GM19328 (cell line): ENCODE results near the gene ZBTB7C.

Experiments
- ATAC-seq: cut with Tn5 transposase; IDR thresholded peaks from one replicate; pipeline ENCODE4 v1.9.1; 2021; ENCODE audit warnings: mild to moderate bottlenecking, moderate library complexity; ENCODE audit not compliant: unreplicated experiment

ZBTB7C gene

DNA sequence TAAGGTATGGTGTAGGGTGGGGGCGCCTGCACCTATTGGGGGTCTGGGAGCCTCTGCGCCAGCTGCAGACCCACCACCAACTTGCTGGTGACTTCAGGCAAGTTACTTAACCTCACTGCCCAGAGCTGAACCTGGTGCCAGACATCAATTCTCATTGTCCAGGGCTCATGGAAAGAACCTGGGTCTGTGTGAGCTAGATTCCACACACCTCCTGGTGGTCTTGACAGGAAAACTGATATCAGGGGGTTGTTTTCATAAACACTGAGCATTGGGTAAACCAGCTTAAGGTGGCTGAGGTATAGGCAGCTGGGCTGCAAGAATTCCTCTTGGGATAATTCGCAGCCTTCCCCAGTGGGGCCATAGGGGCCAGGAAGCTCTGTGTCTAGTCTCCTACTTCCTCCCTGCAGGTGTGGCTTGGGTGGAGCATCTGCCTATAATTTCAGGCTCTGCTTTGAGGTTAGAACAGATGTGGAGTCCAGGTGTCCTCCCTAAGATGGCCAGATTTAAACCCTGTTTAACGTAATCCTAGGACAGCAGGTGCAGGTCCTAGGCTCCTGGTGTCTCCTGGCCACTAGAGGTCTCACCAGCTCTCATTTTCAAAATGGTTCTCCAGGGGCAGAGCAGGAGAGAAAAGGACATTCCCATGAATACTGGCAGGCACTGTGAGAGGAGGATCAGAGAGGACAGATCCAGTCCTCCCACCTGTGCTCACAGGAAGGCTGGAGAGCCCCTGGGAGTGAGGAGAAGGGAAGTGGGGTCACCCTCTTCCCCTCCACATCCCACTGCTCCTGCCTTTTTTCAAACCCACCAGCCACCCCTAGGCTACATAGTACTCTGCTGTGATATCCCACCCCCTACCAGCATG, 378.3 kb downstream of the ZBTB7C start:
- no peak for ATAC-seq

- ATAC-seq, result no peak
Measured at GRCh38 chr18:48029296-48029986, 379.7 kb downstream of the ZBTB7C start.

DNA sequence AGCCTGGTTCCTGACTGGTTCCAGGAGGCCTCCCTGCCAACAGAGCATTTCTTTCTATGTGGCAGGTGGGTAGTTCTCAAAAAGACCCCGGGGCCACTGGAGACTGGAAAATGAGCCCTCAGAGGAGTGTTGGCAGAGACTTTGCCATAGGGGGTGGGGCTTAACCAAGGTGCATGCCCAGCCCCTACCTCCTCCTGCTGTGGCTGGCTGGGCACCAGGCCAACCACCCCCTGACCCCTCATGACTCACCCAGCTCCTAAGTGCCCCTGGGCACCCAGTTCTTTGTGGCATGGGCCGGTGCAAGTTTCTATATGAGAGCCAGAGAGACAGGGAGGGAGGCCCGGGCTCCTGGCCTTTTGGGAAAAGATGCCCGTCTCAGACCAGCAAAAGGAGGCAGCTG, 380.5 kb downstream of the ZBTB7C start:
- no peak for ATAC-seq

- ATAC-seq, result no peak
Measured at GRCh38 chr18:48028081-48028480, 381.1 kb downstream of the ZBTB7C start.

- ATAC-seq, result no peak
Measured at GRCh38 chr18:48027401-48027963, 381.7 kb downstream of the ZBTB7C start.

DNA sequence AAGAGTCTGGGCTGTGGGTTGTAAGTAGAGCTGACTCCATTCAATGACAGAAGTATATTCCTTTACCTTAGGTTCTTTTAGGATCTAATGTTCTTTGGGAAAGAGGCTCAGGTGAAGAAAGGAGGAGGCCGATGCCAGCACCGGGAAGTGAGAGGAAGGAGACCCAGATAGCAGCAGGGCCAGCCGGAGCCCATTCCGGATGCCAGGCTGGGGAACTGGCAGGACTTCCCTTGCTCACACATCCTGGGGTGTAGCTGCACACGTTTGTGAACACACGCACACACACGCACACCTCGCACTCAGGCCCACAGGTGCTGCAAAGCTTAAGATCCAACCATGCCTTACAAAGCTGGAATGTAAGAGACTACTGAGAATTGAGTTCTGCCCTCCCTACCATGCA, 383.0 kb downstream of the ZBTB7C start:
- no peak for ATAC-seq

DNA sequence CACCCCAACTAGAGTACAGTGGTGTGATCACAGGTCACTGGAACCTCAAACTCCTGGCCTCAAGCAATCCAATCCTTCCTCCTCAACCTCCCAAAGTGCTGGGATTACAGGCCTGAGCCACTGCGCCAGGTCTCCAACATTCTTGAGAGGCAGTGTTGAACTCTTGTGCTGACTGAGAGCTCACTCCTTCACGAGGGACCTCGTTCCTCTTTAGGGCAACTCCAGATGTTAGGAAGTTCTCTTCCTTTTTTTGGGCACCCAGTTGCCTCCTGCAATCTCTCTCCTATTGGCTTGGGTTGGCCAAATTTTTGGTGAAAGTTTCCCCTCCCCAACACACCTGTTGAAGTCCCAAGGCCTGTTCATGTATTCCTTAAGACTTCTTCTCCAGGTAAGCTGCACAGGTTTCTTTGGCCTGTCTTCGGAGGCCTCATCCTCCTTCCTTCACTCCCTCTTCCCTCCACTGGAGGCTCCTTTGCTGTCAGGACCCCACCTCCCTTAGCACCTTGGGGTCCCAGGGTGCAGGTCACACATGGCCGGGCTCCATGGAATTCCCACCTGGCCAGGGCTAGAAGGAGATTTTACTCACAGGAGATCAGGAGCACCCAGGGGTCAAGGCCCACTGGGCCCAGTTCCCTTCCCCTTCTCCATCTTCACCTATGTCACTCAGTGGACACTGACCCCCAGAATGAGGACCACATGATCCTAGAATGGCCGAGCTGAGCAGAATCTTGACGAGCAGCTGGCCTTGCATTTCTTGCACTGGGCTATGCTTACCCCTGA, 384.1 kb downstream of the ZBTB7C start:
- ATAC-seq, result no peak

DNA sequence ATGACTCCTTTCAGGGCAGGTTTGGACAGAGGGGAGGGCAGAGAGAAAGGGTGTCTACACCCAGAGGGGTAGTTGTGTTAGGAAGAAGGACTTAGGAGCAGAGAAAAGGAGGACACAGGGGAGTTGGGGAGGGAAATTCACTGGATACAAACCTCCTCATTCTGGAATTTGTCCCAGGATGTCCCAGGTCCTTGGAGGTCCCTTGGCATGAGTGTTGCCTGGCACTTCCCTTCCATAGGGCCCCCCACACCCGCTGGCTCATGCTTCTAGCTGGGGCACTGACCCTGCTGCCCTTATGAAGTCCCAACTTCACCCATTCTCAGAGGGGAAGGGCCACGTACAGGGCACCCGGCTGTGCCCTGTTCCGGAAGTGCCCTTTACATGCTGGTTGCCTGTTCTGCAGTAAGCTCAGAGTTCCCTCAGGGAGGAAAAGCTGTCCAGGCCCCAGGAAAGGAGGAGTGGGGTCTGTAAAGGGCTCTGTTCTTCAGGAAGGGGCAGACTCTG, 385.1 kb downstream of the ZBTB7C start:
- ATAC-seq, result no peak

DNA sequence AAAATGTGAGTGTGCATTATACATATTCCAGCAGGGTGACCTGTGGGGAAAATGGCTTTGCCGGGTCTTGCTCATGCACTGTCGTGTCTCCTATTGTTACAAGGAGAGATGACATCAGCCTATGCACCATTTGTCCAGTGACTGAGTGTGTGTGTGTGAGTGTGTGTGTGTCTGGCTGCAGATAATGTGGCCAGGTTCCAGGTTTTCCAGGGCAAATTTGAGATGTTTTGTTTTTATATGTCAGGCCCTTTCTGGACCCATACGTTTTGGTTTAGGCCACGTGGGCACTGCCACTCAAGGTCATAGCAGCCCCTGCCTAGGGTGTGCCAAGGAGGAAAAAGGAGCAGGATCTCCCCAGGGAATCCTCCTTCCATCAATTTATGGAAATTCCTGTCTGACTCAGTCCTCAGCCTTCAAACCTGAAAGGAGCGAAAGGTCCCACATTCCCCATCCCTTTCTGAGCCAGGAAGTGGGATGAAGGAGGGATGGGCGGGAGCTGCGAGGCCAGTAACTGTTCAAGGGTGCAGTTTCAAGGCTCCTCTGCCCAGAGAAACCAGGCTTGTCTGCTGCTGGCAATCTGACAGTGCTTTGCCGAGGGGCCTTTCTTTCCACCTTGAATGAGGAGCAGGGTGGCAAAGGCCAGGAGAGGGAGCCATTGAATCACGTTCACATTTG, 385.7 kb downstream of the ZBTB7C start:
- ATAC-seq, result no peak

DNA sequence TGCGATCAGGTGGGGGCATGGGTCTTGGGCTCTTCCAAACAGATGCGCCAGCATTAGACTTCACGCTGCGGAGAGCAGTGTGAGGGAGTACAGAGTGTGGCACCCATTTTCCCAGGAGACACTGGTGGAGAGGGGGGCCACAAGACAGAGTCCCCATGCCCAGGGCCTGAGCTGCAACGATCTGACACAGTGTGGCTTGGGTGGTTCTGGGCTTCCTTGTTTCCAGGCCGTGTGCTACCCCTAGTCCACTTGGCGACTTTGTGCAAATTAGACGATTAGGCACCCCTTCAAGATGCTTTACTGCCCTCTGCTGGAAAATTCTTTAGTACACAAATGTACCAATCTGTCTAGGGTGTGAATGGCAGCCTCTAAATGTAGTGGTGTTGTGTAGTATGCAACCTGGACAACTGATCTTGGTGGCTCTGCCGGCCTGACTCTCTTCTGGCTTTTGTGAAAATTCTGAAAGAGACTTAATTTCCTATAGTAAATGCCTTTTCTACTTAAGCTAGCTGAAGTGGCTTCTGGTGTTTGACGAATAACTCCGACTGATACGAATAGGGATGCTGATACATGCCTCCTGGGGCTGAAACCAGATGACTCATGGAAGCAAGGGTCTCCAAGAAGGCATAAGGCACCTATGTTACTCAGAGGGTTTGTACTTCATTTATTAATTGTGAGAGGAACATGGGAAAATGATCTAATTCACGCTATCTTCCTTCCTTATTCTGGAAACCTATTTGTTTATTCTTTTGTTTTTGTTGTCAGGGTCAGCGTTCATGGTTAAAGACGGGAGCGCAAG, 386.5 kb downstream of the ZBTB7C start:
- no peak for ATAC-seq

DNA sequence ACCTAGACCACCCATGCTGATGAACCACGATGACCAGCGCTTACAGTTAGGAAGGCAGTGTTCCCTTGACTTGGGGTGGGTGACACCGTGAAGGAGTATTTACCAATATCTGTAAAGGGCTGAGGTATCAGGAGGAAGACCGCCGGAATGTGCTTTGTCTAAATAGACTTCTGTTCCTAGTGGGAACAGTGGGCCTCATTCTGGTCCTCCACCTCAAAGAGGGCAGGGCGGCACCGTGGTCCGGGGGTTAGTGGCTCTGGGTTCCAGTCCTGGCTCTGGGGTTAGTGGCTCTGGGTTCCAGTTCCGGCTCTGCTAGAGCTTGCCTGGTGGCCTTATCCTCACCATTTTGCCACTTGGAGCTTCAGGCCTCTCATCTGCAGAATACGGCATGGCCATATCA, 387.2 kb downstream of the ZBTB7C start:
- ATAC-seq, result no peak

- ATAC-seq, result no peak
Measured at GRCh38 chr18:48021273-48021914, 387.8 kb downstream of the ZBTB7C start.

GRCh38 chr18:48020337-48021250, 388.6 kb downstream of the ZBTB7C start:
- ATAC-seq, result no peak

DNA sequence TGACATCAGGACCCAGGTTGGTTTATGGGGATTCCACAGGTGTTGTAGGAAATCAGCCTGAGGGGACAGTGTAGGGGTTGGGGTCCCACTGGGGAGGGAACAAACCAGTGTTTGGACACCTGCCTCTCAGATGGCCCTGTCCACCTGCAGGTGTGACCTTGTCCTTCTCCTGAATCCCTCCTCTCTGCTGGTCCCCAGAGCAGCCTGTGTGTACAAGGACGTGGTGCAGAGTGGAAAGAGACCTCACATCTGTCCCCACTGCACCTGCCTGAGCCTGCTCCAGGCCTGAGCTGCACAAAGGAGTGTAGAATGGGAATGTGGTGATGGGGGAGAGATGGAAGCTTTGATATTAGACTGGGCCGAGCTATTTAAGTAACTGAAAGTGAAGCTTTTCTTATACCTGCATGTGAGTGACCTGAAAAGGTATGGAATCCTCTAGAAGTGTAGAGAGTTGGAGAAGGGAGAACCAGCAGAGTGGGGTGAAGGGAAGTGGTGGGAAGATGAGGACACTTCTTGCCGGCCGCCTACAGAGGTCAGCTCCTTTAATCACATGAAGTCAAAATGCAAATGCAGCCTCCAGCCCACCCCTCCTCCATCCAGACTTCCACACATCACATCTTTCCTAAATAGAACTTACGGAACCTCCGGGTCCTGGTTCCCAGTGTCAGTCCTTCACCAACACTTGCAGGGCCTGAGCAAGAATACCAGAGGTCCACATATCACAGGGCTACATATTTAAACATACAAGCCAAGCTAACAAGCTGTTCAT, 389.4 kb downstream of the ZBTB7C start:
- ATAC-seq, result no peak

DNA sequence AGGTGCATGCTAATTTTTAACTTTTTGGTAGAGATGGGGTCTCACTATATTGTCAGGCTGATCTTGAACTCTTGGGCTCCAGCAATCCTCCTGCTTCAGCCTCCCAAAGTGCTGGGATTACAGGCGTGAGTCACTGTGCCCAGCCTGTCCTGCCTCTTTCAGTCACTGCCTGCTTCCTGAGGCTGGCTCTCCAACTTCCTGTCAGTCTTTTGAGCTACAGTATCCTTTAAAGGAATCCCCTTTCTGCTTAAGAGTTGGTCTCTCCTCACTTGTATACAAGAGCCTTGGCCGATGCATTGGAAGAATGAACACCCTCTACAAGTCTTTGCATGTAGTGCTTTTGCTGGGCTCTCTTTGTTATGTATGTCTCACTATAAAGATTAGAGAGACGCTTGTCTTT, 390.3 kb downstream of the ZBTB7C start:
- no peak for ATAC-seq

DNA sequence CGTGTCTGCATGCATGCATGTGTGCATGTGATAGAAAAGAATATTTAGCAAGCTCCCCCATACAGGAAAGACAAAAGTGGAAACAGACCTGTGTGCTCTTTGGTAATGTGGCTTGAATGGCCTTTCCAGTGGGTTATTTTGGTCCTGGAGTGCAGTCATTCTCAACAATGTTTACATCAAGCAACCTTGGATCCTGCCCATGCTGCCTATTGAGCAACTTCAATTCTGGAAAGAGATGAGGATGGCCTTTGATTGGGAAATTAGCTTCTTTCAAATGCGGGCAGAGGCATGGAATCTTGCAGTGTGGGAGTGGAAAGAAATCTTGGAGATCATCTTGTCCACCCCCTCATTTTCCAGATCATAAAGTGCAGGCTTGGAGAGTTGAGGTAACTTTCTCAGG, 391.5 kb downstream of the ZBTB7C start:
- ATAC-seq, result no peak

- ATAC-seq, result no peak
Measured at GRCh38 chr18:48013162-48013561, 396.0 kb downstream of the ZBTB7C start.
